Activated naive CD8-positive, alpha-beta T cell treated with anti-CD3 and anti-CD28 coated beads for 36 hours (primary cell): Measurements from ENCODE around the gene XYLT1. TPM values are rescaled to one million over a fixed set of nuclear protein-coding genes. Genes with fewer than 3 reads are reported as not detected.

Experiments used
- DNase-seq: peaks from one replicate; pipeline ENCODE4 v3.0.0; 2021
- H3K27ac Mint-ChIP-seq: one replicate; pipeline ENCODE4 v1.8.0; 2022; ENCODE audit warnings: mild to moderate bottlenecking, moderate library complexity, mixed read lengths
- H3K27me3 Mint-ChIP-seq: one replicate; pipeline ENCODE4 v1.8.0; 2022; ENCODE audit warnings: mild to moderate bottlenecking, mixed read lengths
- H3K36me3 Mint-ChIP-seq: one replicate; pipeline ENCODE4 v1.8.0; 2021; ENCODE audit warnings: mild to moderate bottlenecking, mixed read lengths
- H3K4me1 Mint-ChIP-seq: one replicate; pipeline ENCODE4 v1.8.0; 2021; ENCODE audit warnings: mixed read lengths
- H3K4me3 Mint-ChIP-seq: one replicate; pipeline ENCODE4 v1.8.0; 2022; ENCODE audit warnings: mild to moderate bottlenecking, moderate library complexity, mixed read lengths
- H3K9me3 Mint-ChIP-seq: one replicate; pipeline ENCODE4 v1.8.0; 2022; ENCODE audit warnings: mixed read lengths
- total RNA-seq, 2 experiments: library from RNA; stranded (reverse); gene quantifications; one replicate each; pipeline ENCODE4 v1.2.3, GENCODE V29; 2021

Gene XYLT1
- total RNA-seq, 2 experiments from 2014 or later = 4.1 to 4.6 TPM

DNA sequence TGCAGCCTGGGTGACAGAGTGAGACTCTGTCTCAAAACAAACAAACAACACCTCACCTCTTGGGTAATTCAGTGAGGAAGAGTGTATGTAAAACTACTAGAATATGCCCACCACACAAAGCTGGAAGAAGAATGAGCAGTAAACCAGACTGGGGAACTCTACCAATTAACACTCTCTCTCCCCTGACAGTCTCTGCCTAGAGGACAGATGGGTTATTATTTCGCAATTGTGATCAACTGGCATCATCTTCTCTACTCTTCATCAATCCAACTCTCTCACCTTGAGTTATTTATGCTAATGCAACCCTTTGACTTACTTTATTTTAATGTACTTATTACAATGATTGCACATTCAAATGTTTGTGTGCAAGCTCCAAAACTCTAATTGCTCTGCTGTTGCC is 205.6 kb downstream of the XYLT1 start:
- H3K27me3 Mint-ChIP-seq = no peaks in the 10 kb centered on the region
- no peaks in the 10 kb centered on the region for H3K9me3 Mint-ChIP-seq
- H3K36me3 Mint-ChIP-seq = peaks cover 2% of the 10 kb centered on the region
- H3K4me1 Mint-ChIP-seq = peaks cover 9% of the 10 kb centered on the region
- H3K27ac Mint-ChIP-seq = no peak overlapping the region
- no peak for DNase-seq
- no peak overlapping the region for H3K4me3 Mint-ChIP-seq

- no peak overlapping the region for H3K4me3 Mint-ChIP-seq
- peaks cover 7% of the 10 kb centered on the region for H3K36me3 Mint-ChIP-seq
- no peak overlapping the region for H3K27ac Mint-ChIP-seq
- H3K27me3 Mint-ChIP-seq = no peaks in the 10 kb centered on the region
- peaks cover 11% of the 10 kb centered on the region for H3K4me1 Mint-ChIP-seq
- DNase-seq = peak; percentile 13
- no peaks in the 10 kb centered on the region for H3K9me3 Mint-ChIP-seq
These were observed 209.4 kb downstream of the XYLT1 start for GRCh38 chr16:17261197-17261858.

DNA sequence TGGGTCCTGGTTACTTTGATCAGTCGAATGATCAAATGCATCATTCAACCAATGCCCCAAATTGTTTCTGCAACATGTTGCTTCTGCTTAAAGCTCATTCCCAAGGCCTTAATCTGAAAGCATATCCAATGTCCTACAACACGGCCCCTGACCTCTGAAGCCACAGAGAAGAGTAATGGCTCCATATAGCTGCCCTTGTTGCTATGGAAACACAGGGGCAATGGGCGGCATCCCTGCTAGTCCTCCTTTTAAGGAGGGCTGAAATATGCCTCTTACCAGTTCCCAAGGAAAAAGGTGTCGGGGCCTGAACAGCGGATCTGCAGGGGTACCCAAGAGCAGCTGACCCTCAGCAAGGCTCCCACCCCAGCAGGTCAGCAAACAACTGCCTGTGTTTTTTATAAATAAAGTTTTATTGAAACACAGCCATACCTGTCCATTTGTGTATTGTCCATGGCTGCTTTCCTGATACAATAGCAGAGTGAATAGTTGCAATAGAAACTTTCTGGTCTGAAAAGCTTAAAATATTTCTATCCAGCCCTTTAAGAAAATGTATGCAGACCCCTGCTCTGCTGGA is 210.4 kb downstream of the XYLT1 start:
- no peak overlapping the region for H3K4me3 Mint-ChIP-seq
- H3K9me3 Mint-ChIP-seq = no peaks in the 10 kb centered on the region
- H3K36me3 Mint-ChIP-seq = peaks cover 7% of the 10 kb centered on the region
- DNase-seq = no peak
- no peaks in the 10 kb centered on the region for H3K27me3 Mint-ChIP-seq
- peaks cover 12% of the 10 kb centered on the region for H3K4me1 Mint-ChIP-seq
- no peak overlapping the region for H3K27ac Mint-ChIP-seq

- no peak for DNase-seq
- Mint-ChIP-seq H3K27ac (no peak overlapping the region), H3K9me3 (no peaks in the 10 kb centered on the region), H3K4me1 (peaks cover 14% of the 10 kb centered on the region), H3K4me3 (no peak overlapping the region), H3K36me3 (peaks cover 7% of the 10 kb centered on the region), H3K27me3 (no peaks in the 10 kb centered on the region)
These were observed 210.9 kb downstream of the XYLT1 start for GRCh38 chr16:17259751-17260270.

DNA sequence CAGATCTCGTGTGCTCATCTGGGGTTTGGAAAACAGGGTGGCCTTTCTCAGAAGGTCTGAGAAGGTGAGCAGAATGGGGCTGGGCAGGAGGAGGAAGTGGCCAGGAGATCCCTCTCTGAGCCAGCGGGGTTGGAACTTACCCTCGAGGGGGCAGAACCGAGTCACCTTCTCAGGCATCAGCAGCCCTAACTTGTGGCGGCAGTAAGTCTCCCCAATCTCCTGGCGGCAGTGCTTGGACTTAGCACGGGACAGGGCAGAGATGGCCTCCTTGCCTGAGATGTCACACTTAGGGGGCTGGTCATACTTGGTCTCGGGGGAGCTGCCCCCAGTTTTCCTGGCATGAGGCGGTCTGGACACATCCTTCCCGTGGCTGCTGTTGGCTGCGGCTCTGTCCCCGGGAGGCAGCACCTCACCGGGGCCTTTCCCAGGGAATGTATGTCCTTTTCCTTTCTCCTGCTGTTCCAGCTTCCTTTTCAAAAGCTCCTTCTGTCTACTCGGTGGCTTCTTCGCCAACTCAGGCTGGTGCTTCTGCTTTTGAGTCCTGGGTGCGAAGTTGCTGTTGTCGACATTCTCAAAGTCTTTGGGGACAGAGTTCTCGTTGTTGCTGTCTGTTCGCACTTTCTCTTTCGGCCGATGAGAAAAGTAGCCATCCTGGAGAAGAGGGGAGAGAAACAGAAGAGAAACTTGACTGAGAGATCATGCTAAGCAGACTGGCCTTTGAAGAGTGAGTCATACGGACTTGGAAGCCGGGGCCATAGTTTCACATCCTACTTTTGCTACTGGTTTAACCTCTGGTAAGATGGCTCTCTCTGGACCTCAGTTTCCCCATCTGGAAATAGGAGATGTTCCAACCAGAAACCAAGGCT is 211.7 kb downstream of the XYLT1 start:
- peaks cover 7% of the 10 kb centered on the region for H3K36me3 Mint-ChIP-seq
- no peak overlapping the region for H3K4me3 Mint-ChIP-seq
- H3K27ac Mint-ChIP-seq = no peak overlapping the region
- no peaks in the 10 kb centered on the region for H3K9me3 Mint-ChIP-seq
- H3K27me3 Mint-ChIP-seq = no peaks in the 10 kb centered on the region
- DNase-seq = no peak
- H3K4me1 Mint-ChIP-seq = peaks cover 14% of the 10 kb centered on the region

DNA sequence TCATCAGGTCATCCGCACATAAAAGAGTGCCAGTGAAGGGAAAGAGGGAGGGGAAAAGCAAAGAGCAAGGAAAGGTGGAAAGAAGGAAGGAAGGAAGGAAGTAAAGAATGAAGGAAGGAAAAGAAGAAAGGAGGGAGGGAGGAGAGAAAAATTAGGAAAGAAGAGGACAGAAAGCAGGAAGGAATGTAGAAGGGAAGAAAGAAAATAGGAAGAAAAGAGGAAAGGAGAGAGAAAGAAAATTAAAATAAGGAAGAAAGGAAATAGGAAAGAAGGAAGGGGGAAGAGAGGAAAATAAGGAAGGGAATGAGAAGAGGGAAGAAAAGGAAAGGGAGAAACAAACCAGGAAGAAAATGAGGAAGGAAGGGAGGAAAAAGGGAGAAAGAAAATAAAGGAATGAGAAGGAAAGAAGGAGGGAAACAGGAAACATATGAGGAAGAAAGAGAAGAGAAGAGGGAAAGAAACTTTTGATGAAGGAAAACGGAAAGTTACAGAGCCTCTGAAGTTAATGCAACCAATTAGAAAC is 212.6 kb downstream of the XYLT1 start:
- DNase-seq = no peak
- Mint-ChIP-seq H3K4me1 (peaks cover 14% of the 10 kb centered on the region), H3K27ac (no peak overlapping the region), H3K9me3 (no peaks in the 10 kb centered on the region), H3K4me3 (no peak overlapping the region), H3K36me3 (peaks cover 7% of the 10 kb centered on the region), H3K27me3 (no peaks in the 10 kb centered on the region)

GRCh38 chr16:17257426-17258023 is 213.2 kb downstream of the XYLT1 start:
- H3K4me1 Mint-ChIP-seq = peaks cover 14% of the 10 kb centered on the region
- peaks cover 7% of the 10 kb centered on the region for H3K36me3 Mint-ChIP-seq
- no peaks in the 10 kb centered on the region for H3K9me3 Mint-ChIP-seq
- no peak overlapping the region for H3K4me3 Mint-ChIP-seq
- no peak overlapping the region for H3K27ac Mint-ChIP-seq
- DNase-seq = no peak
- no peaks in the 10 kb centered on the region for H3K27me3 Mint-ChIP-seq

DNA sequence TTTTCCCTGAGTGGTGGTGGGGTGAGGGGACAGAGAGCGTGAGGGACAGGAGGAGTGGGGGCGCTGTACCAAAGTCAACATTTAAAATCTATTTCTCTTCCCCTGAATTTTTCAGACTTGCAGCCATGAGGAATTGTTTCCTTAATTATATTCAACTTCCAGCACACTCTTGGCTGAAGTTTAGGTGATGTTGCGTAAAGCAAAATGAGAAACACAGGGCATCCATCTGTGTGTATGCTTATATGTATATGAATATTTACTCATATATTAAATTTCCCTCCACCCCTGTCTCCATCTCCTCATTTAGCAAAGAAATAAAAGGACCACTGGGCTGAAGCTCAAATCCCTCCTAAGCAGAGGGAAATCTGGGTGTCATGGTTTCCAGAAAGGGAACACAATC is 218.1 kb downstream of the XYLT1 start:
- Mint-ChIP-seq H3K4me3 (no peak overlapping the region), H3K27me3 (no peaks in the 10 kb centered on the region), H3K4me1 (peaks cover 3% of the 10 kb centered on the region), H3K27ac (no peak overlapping the region), H3K36me3 (peaks cover 2% of the 10 kb centered on the region), H3K9me3 (no peaks in the 10 kb centered on the region)
- no peak for DNase-seq

DNA sequence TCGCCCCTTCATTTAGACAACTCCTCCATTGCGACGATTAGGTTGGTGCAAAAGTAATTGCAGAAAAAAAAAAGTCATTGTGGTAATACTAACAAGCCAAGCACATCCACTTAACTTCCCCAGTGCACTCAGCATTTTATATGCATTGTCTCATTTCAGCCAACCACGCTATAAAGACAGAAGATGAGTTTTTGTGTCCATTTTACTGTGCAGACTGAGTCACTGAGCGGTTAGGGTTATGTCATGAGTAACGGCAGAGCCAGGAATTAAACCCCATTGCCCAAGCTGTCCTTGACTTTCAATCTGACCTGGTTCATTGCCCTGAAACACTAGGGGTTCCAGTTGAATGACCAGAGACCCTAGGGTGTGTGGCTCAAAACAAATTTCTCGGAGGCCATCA is 218.7 kb downstream of the XYLT1 start:
- H3K4me3 Mint-ChIP-seq = no peak overlapping the region

GRCh38 chr16:17251496-17251895 is 219.3 kb downstream of the XYLT1 start:
- Mint-ChIP-seq H3K4me1 (peaks cover 3% of the 10 kb centered on the region), H3K27me3 (no peaks in the 10 kb centered on the region), H3K36me3 (peaks cover 2% of the 10 kb centered on the region), H3K4me3 (no peak overlapping the region), H3K9me3 (no peaks in the 10 kb centered on the region), H3K27ac (no peak overlapping the region)
- no peak for DNase-seq

More for the DNA sequence above, 218.7 kb downstream of the XYLT1 start:
- no peaks in the 10 kb centered on the region for H3K9me3 Mint-ChIP-seq
- H3K27me3 Mint-ChIP-seq = no peaks in the 10 kb centered on the region
- no peak for DNase-seq
- H3K36me3 Mint-ChIP-seq = no peaks in the 10 kb centered on the region
- H3K27ac Mint-ChIP-seq = no peak overlapping the region
- peaks cover 3% of the 10 kb centered on the region for H3K4me1 Mint-ChIP-seq

DNA sequence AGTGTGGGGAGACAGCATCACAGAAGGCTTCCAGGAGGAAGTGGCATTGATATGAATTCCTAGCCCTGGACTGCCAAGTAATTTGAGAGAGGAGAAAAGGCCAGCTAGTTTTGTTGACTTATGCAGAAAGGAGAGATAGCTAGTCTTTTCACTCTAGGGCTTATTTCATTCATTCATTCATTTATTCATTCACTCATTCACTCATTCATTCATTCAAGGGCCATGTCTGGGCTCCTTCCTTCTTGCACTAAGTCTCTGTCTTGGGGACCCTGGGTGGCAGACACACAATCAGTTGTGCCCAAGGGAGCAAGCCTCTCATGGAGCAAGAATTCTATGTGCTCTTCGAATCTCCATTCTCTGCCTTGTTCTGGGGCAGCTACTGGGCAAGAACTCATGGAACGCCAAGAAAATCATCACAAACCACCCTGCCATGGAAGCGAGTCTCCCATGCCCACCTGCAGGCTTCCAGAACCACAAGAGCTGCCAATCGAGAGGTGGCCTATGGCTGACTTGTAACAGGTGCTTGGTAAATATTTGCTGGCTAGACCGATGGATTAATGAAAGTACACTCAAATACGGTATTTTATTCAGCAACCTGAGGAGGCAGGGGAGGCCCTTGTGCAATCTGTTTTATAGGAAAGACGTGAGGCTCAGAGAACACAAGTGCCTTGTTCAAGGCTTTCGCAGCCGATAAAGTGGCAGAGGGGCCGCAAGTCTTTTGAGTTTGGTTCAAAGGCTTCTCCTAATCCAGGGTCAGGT is 223.6 kb downstream of the XYLT1 start:
- Mint-ChIP-seq H3K36me3 (peaks cover 5% of the 10 kb centered on the region), H3K27ac (no peak overlapping the region), H3K9me3 (no peaks in the 10 kb centered on the region), H3K4me3 (no peak overlapping the region), H3K27me3 (no peaks in the 10 kb centered on the region), H3K4me1 (peaks cover 15% of the 10 kb centered on the region)
- DNase-seq = no peak

GRCh38 chr16:17246268-17246885 is 224.4 kb downstream of the XYLT1 start:
- no peaks in the 10 kb centered on the region for H3K9me3 Mint-ChIP-seq
- H3K27me3 Mint-ChIP-seq = no peaks in the 10 kb centered on the region
- no peak overlapping the region for H3K27ac Mint-ChIP-seq
- no peak for DNase-seq
- peaks cover 15% of the 10 kb centered on the region for H3K4me1 Mint-ChIP-seq
- H3K36me3 Mint-ChIP-seq = peaks cover 5% of the 10 kb centered on the region
- H3K4me3 Mint-ChIP-seq = no peak overlapping the region

DNA sequence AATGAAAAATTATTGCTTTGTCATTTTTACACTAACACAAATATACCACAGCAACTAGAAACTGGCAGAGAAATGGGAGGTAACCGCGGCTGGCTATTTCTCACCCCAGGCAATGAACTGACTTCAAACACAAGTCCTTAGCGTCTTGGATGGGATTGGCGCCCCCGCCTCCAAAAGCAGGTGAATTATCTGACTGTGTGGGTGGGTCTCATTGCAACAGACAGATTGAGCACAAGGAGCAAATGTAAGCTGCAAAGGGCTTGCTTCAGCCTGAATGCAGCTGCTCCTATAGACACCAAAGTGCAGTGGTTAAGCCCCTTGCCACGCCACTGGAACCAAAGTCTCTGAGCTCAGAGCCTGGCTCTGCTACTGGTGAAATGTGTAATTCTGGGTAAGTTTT is 225.0 kb downstream of the XYLT1 start:
- no peak overlapping the region for H3K27ac Mint-ChIP-seq
- no peak overlapping the region for H3K4me3 Mint-ChIP-seq
- no peak for DNase-seq
- H3K27me3 Mint-ChIP-seq = no peaks in the 10 kb centered on the region
- peaks cover 15% of the 10 kb centered on the region for H3K4me1 Mint-ChIP-seq
- H3K9me3 Mint-ChIP-seq = no peaks in the 10 kb centered on the region
- H3K36me3 Mint-ChIP-seq = peaks cover 5% of the 10 kb centered on the region
